Measurements from ENCODE around the gene OR10A3. TPM values are rescaled to one million over a fixed set of nuclear protein-coding genes. Genes with fewer than 3 reads are reported as not detected.

OR10A3 gene
- total RNA-seq, 1 donor from 2014 or later = not detected

DNA sequence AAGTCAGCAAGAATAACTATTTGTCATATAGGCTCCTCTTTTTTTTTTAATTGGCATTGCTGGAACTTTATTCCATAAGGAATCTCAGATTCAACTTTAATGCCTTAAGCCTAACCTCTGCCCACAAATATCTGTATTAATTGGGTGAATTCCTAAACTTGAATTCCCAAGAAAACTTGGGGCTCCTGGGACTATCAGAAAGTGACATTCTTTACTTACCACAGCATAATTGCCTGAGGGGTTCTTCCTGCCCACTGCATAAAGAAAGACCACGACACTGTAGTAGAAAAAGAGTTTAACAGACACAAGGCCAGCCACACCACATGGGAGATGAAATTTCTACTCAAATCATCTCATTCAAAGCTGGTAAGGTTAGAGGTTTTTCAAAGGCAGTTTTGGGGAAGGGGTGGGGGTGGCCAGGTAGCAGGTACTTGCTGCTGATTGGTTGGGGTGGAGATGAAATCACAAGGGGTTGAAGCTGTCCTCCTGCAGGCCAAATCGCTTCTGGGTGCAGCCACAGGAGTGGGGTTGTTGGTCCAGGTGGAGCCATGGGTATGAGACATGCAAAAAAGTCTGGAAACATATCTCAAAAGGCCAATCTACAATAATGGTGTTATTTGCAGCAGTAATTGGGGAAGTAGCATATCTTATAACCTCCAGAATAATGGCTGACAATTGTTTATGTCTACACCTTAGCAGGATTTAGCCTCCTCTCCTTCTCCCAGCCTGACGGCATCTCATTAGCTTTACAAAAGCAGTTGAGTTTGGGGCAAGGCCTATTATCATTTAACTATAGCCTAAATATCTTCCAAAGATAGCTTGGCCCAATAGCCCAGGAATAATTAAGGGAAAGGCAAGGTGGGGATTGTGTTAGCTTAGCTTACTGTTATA is 28.5 kb upstream of the OR10A3 start:
- Mint-ChIP-seq H3K36me3 (no peaks in the 10 kb centered on the region), H3K27ac (peak overlapping the region; percentile 82), H3K4me1 (peaks cover 33% of the 10 kb centered on the region), H3K9me3 (no peaks in the 10 kb centered on the region), H3K27me3 (ENCODE audit: low read depth) (no peaks in the 10 kb centered on the region), H3K4me3 (no peak overlapping the region)
- no peak for DNase-seq (ENCODE audit: low spot score in 2 of 2, unreplicated experiment in 2 of 2)
- no peak for TF ChIP-seq CTCF (IDR thresholded peaks at IDR 0.05; ENCODE audit: unreplicated experiment)

GRCh38 chr11:7968686-7969085 is 27.2 kb upstream of the OR10A3 start:
- Mint-ChIP-seq H3K27me3 (ENCODE audit: low read depth) (no peaks in the 10 kb centered on the region), H3K4me1 (peaks cover 29% of the 10 kb centered on the region), H3K9me3 (no peaks in the 10 kb centered on the region), H3K27ac (peak overlapping the region; percentile 82), H3K36me3 (no peaks in the 10 kb centered on the region), H3K4me3 (no peak overlapping the region)
- no peak for TF ChIP-seq CTCF (IDR thresholded peaks at IDR 0.05; ENCODE audit: unreplicated experiment)
- no peak for DNase-seq (ENCODE audit: low spot score in 2 of 2, unreplicated experiment in 2 of 2)

- Mint-ChIP-seq H3K27me3 (ENCODE audit: low read depth) (no peaks in the 10 kb centered on the region), H3K4me3 (no peak overlapping the region), H3K36me3 (no peaks in the 10 kb centered on the region), H3K9me3 (no peaks in the 10 kb centered on the region), H3K4me1 (peaks cover 26% of the 10 kb centered on the region), H3K27ac (peak overlapping the region; percentile 30)
- no peak for TF ChIP-seq CTCF (IDR thresholded peaks at IDR 0.05; ENCODE audit: unreplicated experiment)
- no peak for DNase-seq (ENCODE audit: low spot score in 2 of 2, unreplicated experiment in 2 of 2)
Observed at GRCh38 chr11:7967826-7968225, 26.3 kb upstream of the OR10A3 start.

- TF ChIP-seq CTCF (IDR thresholded peaks at IDR 0.05; ENCODE audit: unreplicated experiment) = no peak
- no peak for DNase-seq (ENCODE audit: low spot score in 2 of 2, unreplicated experiment in 2 of 2)
- Mint-ChIP-seq H3K36me3 (no peaks in the 10 kb centered on the region), H3K27me3 (ENCODE audit: low read depth) (no peaks in the 10 kb centered on the region), H3K9me3 (no peaks in the 10 kb centered on the region), H3K4me3 (no peak overlapping the region), H3K4me1 (peaks cover 25% of the 10 kb centered on the region), H3K27ac (no peak overlapping the region)
Observed at GRCh38 chr11:7967097-7967496, 25.6 kb upstream of the OR10A3 start.

DNA sequence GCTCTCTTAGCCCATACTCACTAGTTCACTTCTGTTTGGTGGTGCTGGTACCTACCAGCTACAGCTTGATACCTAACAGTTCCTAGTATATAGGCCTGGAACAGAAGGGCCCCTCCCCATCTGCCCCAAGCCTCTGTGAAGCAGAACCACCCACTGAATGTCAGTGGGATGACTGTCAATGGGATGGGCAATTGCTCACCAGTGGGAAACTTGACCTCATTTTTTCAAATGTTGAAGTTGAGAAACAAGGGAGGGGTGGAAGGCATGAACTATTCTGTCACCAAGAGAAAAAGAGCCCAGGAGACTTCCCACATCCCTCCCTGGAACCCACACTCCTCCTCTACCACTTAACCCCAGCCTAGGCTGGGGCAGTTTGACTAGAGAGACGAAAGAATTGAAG is 23.9 kb upstream of the OR10A3 start, which contains the start of gene NLRP10:
TSS of gene NLRP10 (minus strand) at position 62 of the 400 bp plus-strand sequence. CDS start 1,952 bp downstream, outside the sequence.
- H3K4me1 Mint-ChIP-seq = peaks cover 25% of the 10 kb centered on the region
- H3K27ac Mint-ChIP-seq = no peak within 1 kb of the TSS
- DNase-seq (ENCODE audit: low spot score in 2 of 2, unreplicated experiment in 2 of 2) = no peak
- no peak within 1 kb of the TSS for H3K4me3 Mint-ChIP-seq
- H3K36me3 Mint-ChIP-seq = no peaks in the 10 kb centered on the region
- H3K27me3 Mint-ChIP-seq (ENCODE audit: low read depth) = no peaks in the 10 kb centered on the region
- TF ChIP-seq CTCF (IDR thresholded peaks at IDR 0.05; ENCODE audit: unreplicated experiment) = no peak
- H3K9me3 Mint-ChIP-seq = no peaks in the 10 kb centered on the region
